Sigmoid colon (tissue), 3 donors: ENCODE results near the gene CARS1.

Experiments
- CTCF ChIP-seq, 4 experiments: fragments of 450-650 bp in 3 of 4; fragments of 200-600 bp in 1 of 4; IDR thresholded peaks; one replicate each; pipeline ENCODE4 v1.5.1; 2016 to 2019; ENCODE audit warnings: antibody characterized with exemption in 4 of 4, mild to moderate bottlenecking in 3 of 4, moderate library complexity in 2 of 4
- POLR2A ChIP-seq, 2 donors: fragments of 450-650 bp; IDR thresholded peaks; one replicate each; pipeline ENCODE4 v1.6.1; 2016; ENCODE audit warnings: antibody characterized with exemption in 2 of 2, mild to moderate bottlenecking in 2 of 2, moderate library complexity in 2 of 2

GRCh38 chr11:3018596-3018995 is 38.6 kb downstream of the CARS1 start:
- TF ChIP-seq CTCF (IDR thresholded peaks at IDR 0.05) (no peak), POLR2A (IDR thresholded peaks at IDR 0.05) (no peak)
